ENCODE results near the gene PADI3. TPM values are rescaled to one million over a fixed set of nuclear protein-coding genes. Genes with fewer than 3 reads are reported as not detected.

The PADI3 gene, protein sequence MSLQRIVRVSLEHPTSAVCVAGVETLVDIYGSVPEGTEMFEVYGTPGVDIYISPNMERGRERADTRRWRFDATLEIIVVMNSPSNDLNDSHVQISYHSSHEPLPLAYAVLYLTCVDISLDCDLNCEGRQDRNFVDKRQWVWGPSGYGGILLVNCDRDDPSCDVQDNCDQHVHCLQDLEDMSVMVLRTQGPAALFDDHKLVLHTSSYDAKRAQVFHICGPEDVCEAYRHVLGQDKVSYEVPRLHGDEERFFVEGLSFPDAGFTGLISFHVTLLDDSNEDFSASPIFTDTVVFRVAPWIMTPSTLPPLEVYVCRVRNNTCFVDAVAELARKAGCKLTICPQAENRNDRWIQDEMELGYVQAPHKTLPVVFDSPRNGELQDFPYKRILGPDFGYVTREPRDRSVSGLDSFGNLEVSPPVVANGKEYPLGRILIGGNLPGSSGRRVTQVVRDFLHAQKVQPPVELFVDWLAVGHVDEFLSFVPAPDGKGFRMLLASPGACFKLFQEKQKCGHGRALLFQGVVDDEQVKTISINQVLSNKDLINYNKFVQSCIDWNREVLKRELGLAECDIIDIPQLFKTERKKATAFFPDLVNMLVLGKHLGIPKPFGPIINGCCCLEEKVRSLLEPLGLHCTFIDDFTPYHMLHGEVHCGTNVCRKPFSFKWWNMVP
- total RNA-seq = not detected

DNA sequence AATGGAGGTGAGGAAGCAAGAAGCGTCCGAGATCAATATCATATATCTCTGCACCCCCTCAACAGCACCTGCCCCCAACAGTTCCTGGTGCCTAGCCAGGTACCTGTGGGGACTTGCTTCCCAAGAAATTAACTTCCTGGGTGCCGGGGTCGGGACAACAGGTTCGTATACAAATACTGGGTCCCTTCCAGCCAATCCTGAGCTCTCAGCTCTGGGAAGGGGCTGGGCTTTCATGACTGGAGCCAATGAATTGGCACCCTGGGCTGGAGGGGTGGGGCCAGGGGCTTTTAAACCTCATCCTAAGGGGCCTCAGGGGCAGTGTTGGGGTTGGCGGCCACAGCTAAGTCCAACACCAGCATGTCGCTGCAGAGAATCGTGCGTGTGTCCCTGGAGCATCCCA is at the start of gene PADI3:
Gene PADI3, plus strand, starts transcription at position 318 of the 400 bp plus-strand sequence. Its CDS starts 40 bp downstream, at position 358.
- TF ChIP-seq, protein P1, sequence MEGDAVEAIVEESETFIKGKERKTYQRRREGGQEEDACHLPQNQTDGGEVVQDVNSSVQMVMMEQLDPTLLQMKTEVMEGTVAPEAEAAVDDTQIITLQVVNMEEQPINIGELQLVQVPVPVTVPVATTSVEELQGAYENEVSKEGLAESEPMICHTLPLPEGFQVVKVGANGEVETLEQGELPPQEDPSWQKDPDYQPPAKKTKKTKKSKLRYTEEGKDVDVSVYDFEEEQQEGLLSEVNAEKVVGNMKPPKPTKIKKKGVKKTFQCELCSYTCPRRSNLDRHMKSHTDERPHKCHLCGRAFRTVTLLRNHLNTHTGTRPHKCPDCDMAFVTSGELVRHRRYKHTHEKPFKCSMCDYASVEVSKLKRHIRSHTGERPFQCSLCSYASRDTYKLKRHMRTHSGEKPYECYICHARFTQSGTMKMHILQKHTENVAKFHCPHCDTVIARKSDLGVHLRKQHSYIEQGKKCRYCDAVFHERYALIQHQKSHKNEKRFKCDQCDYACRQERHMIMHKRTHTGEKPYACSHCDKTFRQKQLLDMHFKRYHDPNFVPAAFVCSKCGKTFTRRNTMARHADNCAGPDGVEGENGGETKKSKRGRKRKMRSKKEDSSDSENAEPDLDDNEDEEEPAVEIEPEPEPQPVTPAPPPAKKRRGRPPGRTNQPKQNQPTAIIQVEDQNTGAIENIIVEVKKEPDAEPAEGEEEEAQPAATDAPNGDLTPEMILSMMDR (IDR thresholded peaks at IDR 0.05) = no peak
- DNase-seq (ENCODE audit: low spot score) = no peak
- ATAC-seq (ENCODE audit: low FRiP score) = no peak

DNA sequence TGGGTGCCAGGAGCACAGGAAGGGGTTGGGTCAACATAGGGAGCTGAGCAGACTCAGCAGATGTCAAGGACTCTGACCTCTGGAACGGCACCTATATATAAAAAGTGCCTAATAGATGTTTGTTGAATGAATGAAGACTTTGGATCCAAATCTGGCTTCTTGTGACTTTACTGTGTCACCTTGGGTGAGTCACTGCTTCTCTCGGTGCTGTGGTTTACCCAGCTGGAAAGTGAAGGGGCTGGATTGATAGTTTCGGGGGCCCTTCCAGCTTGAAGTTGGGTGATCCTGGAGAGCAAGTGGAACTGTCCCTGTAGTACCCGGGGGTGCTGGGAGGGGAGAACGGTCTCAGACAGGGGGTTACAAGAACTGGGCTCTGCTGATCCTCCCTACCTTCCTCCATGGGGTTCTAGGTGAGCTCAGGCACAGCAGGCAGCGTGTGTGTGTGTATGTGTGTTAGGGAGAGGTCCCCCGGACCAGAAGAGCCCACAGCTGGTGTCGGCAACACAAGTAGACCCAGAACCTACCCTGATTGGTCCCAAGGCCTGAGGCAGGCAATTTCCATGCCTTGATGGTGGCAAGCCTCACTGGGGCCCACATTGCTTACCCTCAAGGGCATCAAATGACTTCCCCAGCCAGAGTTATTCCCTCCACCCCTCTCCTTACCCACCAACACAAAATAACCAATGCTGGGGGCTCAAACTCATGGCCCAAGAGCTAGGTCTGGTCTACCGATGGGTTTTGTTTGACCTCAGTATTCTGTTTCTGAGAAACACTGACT is 49.4 kb upstream of the PADI3 start:
- peak; percentile 21 for DNase-seq (ENCODE audit: low spot score)
- TF ChIP-seq, protein P1 (IDR thresholded peaks at IDR 0.05) = no peak
- ATAC-seq (ENCODE audit: low FRiP score) = no peak

DNA sequence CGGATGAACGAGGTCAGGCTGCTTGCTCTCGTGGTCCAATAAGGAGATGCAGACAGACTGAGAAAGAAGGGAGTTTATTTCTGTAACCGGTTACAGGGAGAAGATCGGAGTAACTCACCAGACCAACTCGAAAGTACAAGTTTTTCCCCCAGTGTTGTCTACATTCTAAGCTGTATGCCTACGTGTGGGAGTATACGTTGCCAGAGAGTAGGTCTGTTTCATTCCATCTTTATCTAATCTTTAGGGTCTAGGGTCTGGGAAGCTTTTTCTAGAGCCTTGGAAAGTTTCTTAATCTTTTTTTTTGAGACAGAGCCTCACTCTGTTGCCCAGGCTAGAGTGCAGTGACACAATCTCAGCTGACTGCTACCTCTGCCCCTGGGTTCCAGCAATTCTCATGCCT is 48.7 kb upstream of the PADI3 start:
- DNase-seq (ENCODE audit: low spot score) (no peak), ATAC-seq (ENCODE audit: low FRiP score) (no peak)
- TF ChIP-seq, protein P1 (IDR thresholded peaks at IDR 0.05) = no peak

DNA sequence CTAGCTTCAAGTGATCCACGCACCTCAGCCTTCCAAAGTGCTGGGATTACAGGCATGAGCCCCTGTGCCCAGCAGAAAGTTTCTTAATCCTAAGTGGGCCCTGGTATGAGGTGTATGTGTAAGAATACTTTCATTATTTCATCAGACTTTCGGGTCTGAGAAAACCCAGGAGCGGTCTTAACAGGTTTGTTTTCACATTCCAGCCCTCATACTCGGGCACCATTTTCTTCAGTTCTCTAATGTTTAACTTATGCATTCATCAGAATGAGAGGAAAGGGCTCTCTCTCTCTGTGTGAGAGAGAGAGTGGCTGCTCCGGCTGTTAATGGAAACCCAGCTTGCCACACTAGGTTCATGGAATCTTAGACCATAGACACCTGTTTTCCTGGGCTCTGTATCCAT is 48.1 kb upstream of the PADI3 start:
- DNase-seq (ENCODE audit: low spot score) = no peak
- no peak for ATAC-seq (ENCODE audit: low FRiP score)
- TF ChIP-seq, protein P1 (IDR thresholded peaks at IDR 0.05) = no peak

DNA sequence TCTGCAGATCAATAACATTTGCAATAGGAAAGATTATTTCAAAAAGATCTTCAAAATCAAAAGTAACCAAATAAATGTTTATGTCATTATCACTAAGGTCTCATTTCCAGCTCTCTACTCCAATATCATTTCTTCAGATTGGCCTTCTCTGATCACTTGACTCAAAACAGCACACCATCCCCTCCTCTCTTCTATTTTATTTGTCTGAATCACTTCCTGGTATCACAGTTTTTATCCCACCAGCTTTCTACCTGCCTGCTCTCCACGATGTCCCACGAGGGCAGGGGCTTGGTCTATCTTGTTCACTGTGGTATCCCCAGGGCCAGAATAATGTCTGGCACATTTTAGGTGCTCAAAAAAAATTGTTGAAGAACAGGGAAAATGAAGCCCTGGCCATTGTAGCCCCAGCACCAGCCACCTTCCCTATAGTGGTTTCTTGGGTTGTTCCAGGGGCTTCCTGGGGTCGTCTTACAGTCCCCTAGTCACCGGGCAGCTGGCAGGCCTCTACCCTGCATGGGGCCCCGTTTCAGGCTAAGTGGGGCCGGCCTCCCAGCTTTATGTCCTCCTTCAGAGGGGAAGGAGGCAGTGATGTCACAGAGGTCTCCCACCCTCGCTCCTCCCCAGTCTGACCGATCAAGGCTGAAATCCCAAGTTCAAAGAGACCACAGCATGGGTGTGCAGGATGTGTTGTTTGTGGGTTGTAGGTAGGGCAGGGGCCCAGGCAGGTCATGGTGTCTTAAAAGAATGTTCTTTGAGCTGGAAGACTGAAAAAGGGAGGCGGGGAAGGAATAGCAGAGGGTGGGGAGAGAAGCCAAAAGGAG is 47.5 kb upstream of the PADI3 start:
- TF ChIP-seq, protein P1 (IDR thresholded peaks at IDR 0.05) = no peak
- DNase-seq (ENCODE audit: low spot score) (peak; percentile 5), ATAC-seq (ENCODE audit: low FRiP score) (no peak)
